A673 (cell line): ENCODE results near the gene PRR12.

ENCODE experiments used
- EZH2 ChIP-seq: fragments of 200-600 bp; sonication (generic); IDR thresholded peaks from 2 replicates; pipeline ENCODE4 v1.6.1; 2017; ENCODE audit warnings: borderline replicate concordance, low read depth, mild to moderate bottlenecking, mixed read lengths, antibody characterized with exemption, low read length; ENCODE audit not compliant: poor library complexity, severe bottlenecking
- TF ChIP-seq, protein P1 (sequence below): fragments of 300-800, 200-600 bp; sonication (generic); conservative IDR thresholded peaks from 2 replicates; pipeline ENCODE4 v1.5.1; 2017; ENCODE audit warnings: low read depth, mild to moderate bottlenecking, antibody characterized with exemption, low read length, moderate library complexity, mixed read lengths

- no peak for TF ChIP-seq EZH2
- TF ChIP-seq, protein P1, sequence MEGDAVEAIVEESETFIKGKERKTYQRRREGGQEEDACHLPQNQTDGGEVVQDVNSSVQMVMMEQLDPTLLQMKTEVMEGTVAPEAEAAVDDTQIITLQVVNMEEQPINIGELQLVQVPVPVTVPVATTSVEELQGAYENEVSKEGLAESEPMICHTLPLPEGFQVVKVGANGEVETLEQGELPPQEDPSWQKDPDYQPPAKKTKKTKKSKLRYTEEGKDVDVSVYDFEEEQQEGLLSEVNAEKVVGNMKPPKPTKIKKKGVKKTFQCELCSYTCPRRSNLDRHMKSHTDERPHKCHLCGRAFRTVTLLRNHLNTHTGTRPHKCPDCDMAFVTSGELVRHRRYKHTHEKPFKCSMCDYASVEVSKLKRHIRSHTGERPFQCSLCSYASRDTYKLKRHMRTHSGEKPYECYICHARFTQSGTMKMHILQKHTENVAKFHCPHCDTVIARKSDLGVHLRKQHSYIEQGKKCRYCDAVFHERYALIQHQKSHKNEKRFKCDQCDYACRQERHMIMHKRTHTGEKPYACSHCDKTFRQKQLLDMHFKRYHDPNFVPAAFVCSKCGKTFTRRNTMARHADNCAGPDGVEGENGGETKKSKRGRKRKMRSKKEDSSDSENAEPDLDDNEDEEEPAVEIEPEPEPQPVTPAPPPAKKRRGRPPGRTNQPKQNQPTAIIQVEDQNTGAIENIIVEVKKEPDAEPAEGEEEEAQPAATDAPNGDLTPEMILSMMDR = no peak
Measured at GRCh38 chr19:49655570-49656455, 64.8 kb downstream of the PRR12 start.
